ENCODE measurements around the gene IL21R. TPM values are rescaled to one million over a fixed set of nuclear protein-coding genes. Genes with fewer than 3 reads are reported as not detected.

IL21R gene
- total and polyA plus RNA-seq, 3 donors from 2014 or later, result 0.31 to 2.3 (median 0.87) TPM

GRCh38 chr16:27441276-27441675, 39.3 kb downstream of the IL21R start:
- Histone ChIP-seq H3K4me1 (no peaks in the 10 kb centered on the region), H3K4me3 (no peak overlapping the region), H3K9me3 (no peaks in the 10 kb centered on the region), H3K36me3 (ENCODE audit: low read depth, missing control alignments) (no peaks in the 10 kb centered on the region), H3K27me3 (no peaks in the 10 kb centered on the region), H3K27ac (no peak overlapping the region)
- 37 to 55% methylated on average over 5 of the region's 5 CpGs for WGBS, 2 donors
- intact Hi-C loops (cut with DNase I; ENCODE audit: low total_unique reads), result no loop called here
- DNase-seq, result no peak
- no peak for TF ChIP-seq CTCF (IDR thresholded peaks at IDR 0.05)
- no peak for TF ChIP-seq POLR2A (IDR thresholded peaks at IDR 0.05)

- intact Hi-C loops (cut with DNase I; ENCODE audit: low total_unique reads), result no loop called here
- H3K27ac ChIP-seq, result no peak overlapping the region
- TF ChIP-seq CTCF (IDR thresholded peaks at IDR 0.05) (no peak), POLR2A (IDR thresholded peaks at IDR 0.05) (no peak)
- no peaks in the 10 kb centered on the region for H3K27me3 ChIP-seq
- no peaks in the 10 kb centered on the region for H3K36me3 ChIP-seq (ENCODE audit: low read depth, missing control alignments)
- no peaks in the 10 kb centered on the region for H3K9me3 ChIP-seq
- no peaks in the 10 kb centered on the region for H3K4me1 ChIP-seq
- H3K4me3 ChIP-seq, result no peak overlapping the region
- WGBS, 2 donors, result 91 to 94% methylated on average over 8 of the region's 8 CpGs
- no peak for DNase-seq
Measured at GRCh38 chr16:27441998-27442397, 40.0 kb downstream of the IL21R start.

GRCh38 chr16:27444015-27444414, 42.0 kb downstream of the IL21R start:
- Histone ChIP-seq H3K4me3 (no peak overlapping the region), H3K27ac (no peak overlapping the region), H3K4me1 (no peaks in the 10 kb centered on the region), H3K9me3 (no peaks in the 10 kb centered on the region), H3K27me3 (no peaks in the 10 kb centered on the region), H3K36me3 (ENCODE audit: low read depth, missing control alignments) (no peaks in the 10 kb centered on the region)
- WGBS, 2 donors, result 52 to 60% methylated on average over 2 of the region's 2 CpGs
- intact Hi-C loops (cut with DNase I; ENCODE audit: low total_unique reads), result no loop called here
- no peak for DNase-seq
- TF ChIP-seq POLR2A (IDR thresholded peaks at IDR 0.05) (no peak), CTCF (IDR thresholded peaks at IDR 0.05) (no peak)

- H3K27ac ChIP-seq, result no peak overlapping the region
- H3K9me3 ChIP-seq, result no peaks in the 10 kb centered on the region
- intact Hi-C loops (cut with DNase I; ENCODE audit: low total_unique reads), result no loop called here
- WGBS, 2 donors, result 88 to 98% methylated on average over 5 of the region's 5 CpGs
- DNase-seq, result no peak
- H3K4me1 ChIP-seq, result no peaks in the 10 kb centered on the region
- no peaks in the 10 kb centered on the region for H3K27me3 ChIP-seq
- H3K36me3 ChIP-seq (ENCODE audit: low read depth, missing control alignments), result no peaks in the 10 kb centered on the region
- H3K4me3 ChIP-seq, result no peak overlapping the region
- no peak for TF ChIP-seq POLR2A (IDR thresholded peaks at IDR 0.05)
- TF ChIP-seq CTCF (IDR thresholded peaks at IDR 0.05), result no peak
Measured at GRCh38 chr16:27444470-27444869, 42.5 kb downstream of the IL21R start.

GRCh38 chr16:27445502-27446175, 43.7 kb downstream of the IL21R start:
- Histone ChIP-seq H3K27ac (no peak overlapping the region), H3K9me3 (no peaks in the 10 kb centered on the region), H3K27me3 (no peaks in the 10 kb centered on the region), H3K4me1 (no peaks in the 10 kb centered on the region), H3K4me3 (no peak overlapping the region), H3K36me3 (ENCODE audit: low read depth, missing control alignments) (no peaks in the 10 kb centered on the region)
- WGBS, 2 donors, result 87 to 90% methylated on average over 10 to 12 of the region's 12 CpGs
- intact Hi-C loops (cut with DNase I; ENCODE audit: low total_unique reads), result no loop called here
- TF ChIP-seq POLR2A (IDR thresholded peaks at IDR 0.05) (no peak), CTCF (IDR thresholded peaks at IDR 0.05) (no peak)
- DNase-seq, result no peak
